MM.1S (cell line): Measurements from ENCODE around the gene FBXO45.
A peak's percentile ranks its signal among the peaks of the same experiment; 100 is the strongest.
"Not testable (repeated sequence)": the region's sequence is repeated elsewhere in the genome, so short reads cannot be mapped to it uniquely, and the experiment has no call there.

Experiments
- DNase-seq: peaks from one replicate; pipeline ENCODE4 v3.0.0-alpha.2; 2015
- H2AFZ ChIP-seq: fragments of 300-600 bp; sonication (generic); 2 replicates; pipeline ENCODE4 v1.6.0; 2016; ENCODE audit warnings: antibody characterized with exemption, low read length
- H3F3A ChIP-seq: fragments of 300-600 bp; sonication (generic); 2 replicates; pipeline ENCODE4 v1.6.1; 2016; ENCODE audit warnings: mild to moderate bottlenecking, antibody characterized with exemption, low read length, moderate library complexity, mixed read lengths; ENCODE audit not compliant: insufficient read depth
- H3K27ac ChIP-seq: fragments of 300-600 bp; sonication (generic); 2 replicates; pipeline ENCODE4 v1.5.1; 2016; ENCODE audit warnings: mild to moderate bottlenecking, low read length
- H3K27me3 ChIP-seq: fragments of 300-600 bp; sonication (generic); replicated peaks from 2 replicates; pipeline ENCODE4 v1.6.0; 2016; ENCODE audit warnings: low read length; ENCODE audit not compliant: insufficient read depth
- H3K36me3 ChIP-seq: fragments of 300-600 bp; sonication (generic); replicated peaks from 2 replicates; pipeline ENCODE4 v1.6.1; 2016; ENCODE audit warnings: mild to moderate bottlenecking, low read length, mixed read lengths; ENCODE audit not compliant: insufficient read depth
- H3K4me1 ChIP-seq: fragments of 300-600 bp; sonication (generic); 2 replicates; pipeline ENCODE4 v1.6.1; 2016; ENCODE audit warnings: low read length, mixed read lengths
- H3K4me2 ChIP-seq: fragments of 300-600 bp; sonication (generic); 2 replicates; pipeline ENCODE4 v1.6.0; 2016; ENCODE audit warnings: low read depth, low read length
- H3K4me3 ChIP-seq: fragments of 300-600 bp; sonication (generic); 2 replicates; pipeline ENCODE4 v1.5.1; 2016; ENCODE audit warnings: low read length, mixed read lengths
- H3K79me2 ChIP-seq: fragments of 300-600 bp; sonication (generic); 2 replicates; pipeline ENCODE4 v1.6.1; 2016; ENCODE audit warnings: mixed run types, low read length, mixed read lengths
- H3K9ac ChIP-seq: fragments of 300-600 bp; sonication (generic); 2 replicates; pipeline ENCODE4 v1.6.1; 2016; ENCODE audit warnings: low read length, mixed read lengths
- H3K9me2 ChIP-seq: fragments of 300-600 bp; sonication (generic); replicated peaks from 2 replicates; pipeline ENCODE4 v1.6.1; 2016; ENCODE audit warnings: mild to moderate bottlenecking, low read length, mixed read lengths; ENCODE audit not compliant: insufficient read depth
- H3K9me3 ChIP-seq: fragments of 300-600 bp; sonication (generic); replicated peaks from 2 replicates; pipeline ENCODE4 v1.6.1; 2016; ENCODE audit warnings: mild to moderate bottlenecking, low read length, mixed read lengths; ENCODE audit not compliant: insufficient read depth
- H4K20me1 ChIP-seq: fragments of 300-600 bp; sonication (generic); 2 replicates; pipeline ENCODE4 v1.6.1; 2016; ENCODE audit warnings: mild to moderate bottlenecking, low read length, moderate library complexity, mixed read lengths; ENCODE audit not compliant: insufficient read depth
- EZH2 ChIP-seq: fragments of 300-600 bp; sonication (generic); optimal IDR thresholded peaks from 2 replicates; pipeline ENCODE3; 2017; ENCODE audit warnings: low read depth, mild to moderate bottlenecking, antibody characterized with exemption, low read length, mixed read lengths
- EZH2phosphoT487 ChIP-seq: fragments of 300-600 bp; sonication (generic); IDR thresholded peaks from 2 replicates; pipeline ENCODE4 v1.6.1; 2018; ENCODE audit warnings: antibody characterized with exemption, low read length
- TF ChIP-seq, protein P1 (sequence below): fragments of 300-600 bp; sonication (generic); IDR thresholded peaks from 2 replicates; pipeline ENCODE4 v1.5.1; 2016; ENCODE audit warnings: antibody characterized with exemption, low read length, mixed read lengths

Gene FBXO45

DNA sequence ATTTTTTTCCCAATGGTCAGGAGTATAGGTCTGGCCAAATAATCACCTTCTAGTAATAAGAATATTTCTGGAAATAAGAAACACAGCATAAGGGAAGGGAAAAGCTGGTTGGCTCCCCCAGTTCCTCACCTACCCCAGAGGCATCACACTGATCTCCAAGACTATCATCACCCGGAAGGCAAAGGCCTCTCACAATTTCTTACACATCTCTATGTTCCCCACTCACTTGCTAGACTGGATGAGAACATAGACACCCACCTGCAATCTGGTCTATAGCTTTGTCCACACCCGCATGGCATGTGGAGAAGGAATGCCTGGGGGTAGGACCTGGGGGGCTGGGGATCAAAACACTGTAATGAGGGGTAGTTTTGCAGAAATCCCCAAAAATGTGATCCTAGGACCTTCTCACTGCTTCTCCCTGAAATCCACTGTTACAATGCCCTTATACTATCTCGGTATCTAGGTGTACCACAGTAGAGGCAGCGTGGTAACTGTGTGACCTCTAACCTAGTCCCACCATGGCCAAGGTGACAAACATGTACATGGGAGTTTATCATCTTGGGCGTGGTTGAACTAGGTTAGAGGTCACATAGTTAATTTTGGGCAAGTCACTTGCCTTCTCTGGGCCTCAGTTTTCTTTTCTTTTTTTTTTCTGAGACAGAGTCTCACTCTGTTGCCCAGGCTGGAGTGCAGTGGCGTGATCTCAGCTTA, 41.5 kb downstream of the FBXO45 start:
- TF ChIP-seq, protein P1, sequence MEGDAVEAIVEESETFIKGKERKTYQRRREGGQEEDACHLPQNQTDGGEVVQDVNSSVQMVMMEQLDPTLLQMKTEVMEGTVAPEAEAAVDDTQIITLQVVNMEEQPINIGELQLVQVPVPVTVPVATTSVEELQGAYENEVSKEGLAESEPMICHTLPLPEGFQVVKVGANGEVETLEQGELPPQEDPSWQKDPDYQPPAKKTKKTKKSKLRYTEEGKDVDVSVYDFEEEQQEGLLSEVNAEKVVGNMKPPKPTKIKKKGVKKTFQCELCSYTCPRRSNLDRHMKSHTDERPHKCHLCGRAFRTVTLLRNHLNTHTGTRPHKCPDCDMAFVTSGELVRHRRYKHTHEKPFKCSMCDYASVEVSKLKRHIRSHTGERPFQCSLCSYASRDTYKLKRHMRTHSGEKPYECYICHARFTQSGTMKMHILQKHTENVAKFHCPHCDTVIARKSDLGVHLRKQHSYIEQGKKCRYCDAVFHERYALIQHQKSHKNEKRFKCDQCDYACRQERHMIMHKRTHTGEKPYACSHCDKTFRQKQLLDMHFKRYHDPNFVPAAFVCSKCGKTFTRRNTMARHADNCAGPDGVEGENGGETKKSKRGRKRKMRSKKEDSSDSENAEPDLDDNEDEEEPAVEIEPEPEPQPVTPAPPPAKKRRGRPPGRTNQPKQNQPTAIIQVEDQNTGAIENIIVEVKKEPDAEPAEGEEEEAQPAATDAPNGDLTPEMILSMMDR: no peak
- no peak for TF ChIP-seq EZH2
- TF ChIP-seq EZH2phosphoT487: no peak
- no peak overlapping the region; the same call in 1 of the 2 replicates for H3K9ac ChIP-seq
- no peaks in the 10 kb centered on the region for H3K36me3 ChIP-seq
- DNase-seq: no peak
- no peak overlapping the region for H3K27ac ChIP-seq
- H3K4me2 ChIP-seq: peak overlapping the region; percentile 44
- H3K27me3 ChIP-seq: no peaks in the 10 kb centered on the region
- peak overlapping the region; percentile 5; the same call in 1 of the 2 replicates for H3K4me3 ChIP-seq
- H3K9me2 ChIP-seq: no peaks in the 10 kb centered on the region
- no peaks in the 10 kb centered on the region for H3K79me2 ChIP-seq
- no peaks in the 10 kb centered on the region for H3K9me3 ChIP-seq
- peak overlapping the region; percentile 54 for H2AFZ ChIP-seq
- no peaks in the 10 kb centered on the region for H4K20me1 ChIP-seq
- 0 out of 2 replicates have a peak, but pooled peaks cover 3% of the 10 kb centered on the region for H3F3A ChIP-seq
- H3K4me1 ChIP-seq: peaks cover 11% of the 10 kb centered on the region

DNA sequence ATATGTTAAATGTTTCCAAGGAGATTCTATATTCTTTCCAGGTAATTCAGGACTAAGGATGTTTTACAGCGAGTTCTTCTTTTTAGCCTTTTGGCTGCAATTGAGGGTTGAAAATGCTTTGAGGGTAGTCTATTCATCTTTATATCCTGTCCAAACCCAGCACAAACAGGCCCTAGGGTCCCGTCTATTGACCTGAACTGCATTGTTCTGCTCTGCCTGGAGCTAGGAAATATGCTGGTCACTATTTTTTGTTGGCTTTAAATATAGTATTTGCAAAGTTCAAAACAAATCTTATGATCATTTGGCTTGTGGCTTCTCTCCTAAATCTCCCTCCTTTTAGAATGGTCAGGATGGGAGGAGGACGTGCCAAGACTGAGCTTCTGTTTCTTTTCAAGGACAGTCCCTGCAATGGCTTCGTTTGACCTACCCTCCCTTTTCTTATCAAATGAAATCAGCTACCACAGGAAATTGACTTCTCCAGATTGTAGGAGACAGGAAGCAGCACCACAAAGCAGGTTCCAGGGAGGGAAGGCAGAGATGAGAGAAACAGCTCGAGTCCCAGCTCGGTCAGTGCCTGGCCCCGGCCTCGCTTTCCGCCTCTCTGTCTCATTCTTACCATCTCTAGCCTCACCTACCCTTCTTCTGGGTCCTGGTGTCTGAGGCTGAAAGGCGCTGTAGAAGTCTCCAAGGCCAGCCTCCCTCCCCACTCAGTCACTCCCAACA, 43.5 kb downstream of the FBXO45 start:
- Histone ChIP-seq H2AFZ (no peak overlapping the region), H3F3A (0 out of 2 replicates have a peak, but pooled peaks cover 3% of the 10 kb centered on the region), H3K79me2 (no peaks in the 10 kb centered on the region), H3K9me3 (no peaks in the 10 kb centered on the region), H3K9me2 (no peaks in the 10 kb centered on the region), H3K36me3 (no peaks in the 10 kb centered on the region), H3K4me2 (no peak overlapping the region), H3K9ac (no peak overlapping the region), H4K20me1 (no peaks in the 10 kb centered on the region), H3K4me1 (peaks cover 11% of the 10 kb centered on the region), H3K4me3 (no peak overlapping the region), H3K27me3 (no peaks in the 10 kb centered on the region), H3K27ac (no peak overlapping the region)
- DNase-seq: no peak
- TF ChIP-seq, protein P1: no peak
- TF ChIP-seq EZH2 (no peak), EZH2phosphoT487 (no peak)

DNA sequence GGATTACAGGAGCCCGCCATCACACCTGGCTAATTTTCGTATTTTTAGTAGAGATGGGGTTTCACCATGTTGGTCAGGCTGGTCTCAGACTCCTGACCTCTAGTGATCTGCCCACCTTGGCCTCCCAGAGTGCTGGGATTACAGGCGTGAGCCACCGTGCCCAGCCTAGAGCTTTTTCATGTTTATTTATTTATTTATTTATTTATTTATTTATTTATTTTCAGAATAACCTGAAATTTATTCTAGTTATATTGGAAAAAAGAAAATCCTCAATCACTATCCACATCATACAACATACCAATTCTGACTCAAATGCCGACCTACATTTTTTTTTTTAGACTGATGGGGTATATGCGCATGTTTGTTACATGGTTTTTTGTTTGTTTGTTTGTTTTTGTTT, 46.8 kb downstream of the FBXO45 start:
- H3K27ac ChIP-seq, H3F3A ChIP-seq, H3K4me1 ChIP-seq, H3K36me3 ChIP-seq, DNase-seq, H3K9ac ChIP-seq, H3K9me2 ChIP-seq, H2AFZ ChIP-seq, H3K79me2 ChIP-seq, H4K20me1 ChIP-seq, H3K9me3 ChIP-seq, H3K4me2 ChIP-seq, H3K4me3 ChIP-seq, H3K27me3 ChIP-seq: not testable (repeated sequence)

GRCh38 chr3:196617256-196617655, 48.8 kb downstream of the FBXO45 start:
- Histone ChIP-seq H3K79me2 (no peaks in the 10 kb centered on the region), H3K9me2 (no peaks in the 10 kb centered on the region), H3K4me3 (no peak overlapping the region), H3K27me3 (no peaks in the 10 kb centered on the region), H3K4me1 (no peaks in the 10 kb centered on the region), H3K9me3 (no peaks in the 10 kb centered on the region), H3K36me3 (no peaks in the 10 kb centered on the region), H2AFZ (no peak overlapping the region), H3K4me2 (no peak overlapping the region), H4K20me1 (no peaks in the 10 kb centered on the region), H3F3A (no peaks in the 10 kb centered on the region), H3K9ac (no peak overlapping the region), H3K27ac (no peak overlapping the region)
- no peak for DNase-seq
- TF ChIP-seq, protein P1: no peak
- TF ChIP-seq EZH2: no peak
- TF ChIP-seq EZH2phosphoT487: no peak
